IPS-NIHi7 (cell line): Measurements from ENCODE around the gene STON2.
"Not testable (repeated sequence)": the region's sequence is repeated elsewhere in the genome, so short reads cannot be mapped to it uniquely, and the experiment has no call there.

Experiments used
- DNase-seq: peaks from one replicate; pipeline ENCODE4 v3.0.0; 2012; ENCODE audit warnings: mixed read lengths; ENCODE audit errors: extremely low spot score

The STON2 gene

DNA sequence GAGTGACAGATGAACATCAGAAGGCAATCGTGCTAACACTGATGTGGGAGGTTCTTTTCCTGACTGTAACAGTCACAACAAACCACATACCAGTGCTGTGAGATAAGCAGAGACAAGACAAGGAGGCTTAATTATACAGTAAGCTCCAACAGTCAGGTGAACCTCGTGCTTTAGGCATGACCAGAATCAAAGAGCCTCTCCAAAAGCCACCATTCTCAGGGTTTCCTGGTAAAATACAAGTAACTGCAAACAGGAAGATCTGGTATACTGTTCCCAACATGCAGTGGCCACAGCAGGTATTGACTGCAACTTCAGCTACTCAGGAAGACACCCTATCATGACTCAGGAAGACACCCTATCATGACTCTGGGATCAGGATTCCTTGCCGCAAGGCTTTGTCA lies 132.1 kb downstream of the STON2 start:
- DNase-seq: peak; percentile 30

- DNase-seq: no peak
Measured at GRCh38 chr14:81265636-81266169, 134.4 kb downstream of the STON2 start.

DNA sequence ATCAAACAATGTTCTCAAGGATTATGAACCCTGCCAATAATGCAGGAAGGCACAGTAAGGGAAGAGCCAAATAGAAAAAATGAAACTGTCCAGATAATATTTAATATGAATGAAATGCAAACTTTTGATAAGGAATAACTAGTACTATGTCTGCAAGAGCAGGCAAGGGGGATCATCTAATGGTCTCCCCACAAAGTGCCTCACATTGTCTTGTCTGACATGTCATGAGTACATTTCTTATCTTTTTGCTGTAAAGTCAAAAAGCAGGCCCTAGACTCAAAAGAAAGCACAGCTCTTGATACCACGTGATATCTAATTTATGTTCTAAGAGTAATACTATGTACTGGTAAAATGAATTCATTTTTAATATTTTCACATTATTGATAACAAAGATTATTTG lies 135.5 kb downstream of the STON2 start:
- no peak for DNase-seq

- no peak for DNase-seq
Measured at GRCh38 chr14:81263777-81264410, 136.2 kb downstream of the STON2 start.

GRCh38 chr14:81261176-81261575 lies 138.9 kb downstream of the STON2 start:
- no peak for DNase-seq

DNA sequence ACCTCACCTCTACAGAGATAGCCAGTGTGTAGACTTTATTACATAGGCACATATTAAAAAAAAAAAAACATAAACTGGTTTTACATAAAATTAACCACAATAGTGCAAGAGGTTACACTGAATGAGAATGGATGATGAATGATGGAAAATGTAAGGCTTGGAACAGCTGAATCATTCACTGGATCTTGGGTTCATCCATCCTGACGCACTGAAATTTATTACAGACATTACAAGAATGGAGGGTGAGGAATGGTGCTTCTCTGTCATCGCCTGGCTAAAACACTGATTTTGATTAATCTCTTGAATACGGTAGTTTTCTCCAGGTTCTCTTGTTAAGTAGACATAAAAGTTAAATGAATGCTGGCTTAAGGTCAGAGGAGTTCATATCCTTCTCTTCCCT lies 139.4 kb downstream of the STON2 start:
- DNase-seq: no peak

DNA sequence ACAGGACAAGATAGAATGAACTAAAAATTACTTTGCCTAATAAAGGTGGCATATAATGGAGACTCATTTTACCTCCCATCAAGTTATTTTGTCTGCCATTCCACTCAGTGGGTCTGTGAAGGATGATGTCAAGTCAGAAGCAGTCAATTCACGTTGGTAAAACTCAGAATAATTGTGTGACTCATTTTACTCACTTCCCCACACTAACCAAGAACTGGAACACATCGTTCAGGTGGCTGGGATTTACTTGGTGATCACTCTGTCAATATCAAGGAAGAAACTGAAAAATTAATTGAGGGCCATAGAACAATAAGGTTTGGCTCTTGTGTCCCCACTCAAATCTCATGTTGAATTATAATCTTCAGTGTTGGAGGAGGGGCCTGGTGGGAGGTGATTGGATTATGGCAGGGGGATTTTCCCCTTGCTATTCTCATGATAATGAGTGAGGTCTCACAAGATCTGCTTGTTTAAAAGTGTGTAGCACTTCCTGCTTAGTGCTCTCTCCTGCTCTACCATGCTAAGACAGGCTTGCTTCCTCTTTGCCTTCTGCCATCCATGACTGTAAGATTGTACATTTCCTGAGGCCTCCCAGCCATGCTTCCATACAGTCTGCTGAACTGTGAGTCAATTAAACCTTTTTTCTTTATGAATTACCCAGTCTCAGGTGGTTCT lies 143.7 kb downstream of the STON2 start:
- no peak for DNase-seq

GRCh38 chr14:81252278-81252677 lies 147.8 kb downstream of the STON2 start:
- DNase-seq: no peak

DNA sequence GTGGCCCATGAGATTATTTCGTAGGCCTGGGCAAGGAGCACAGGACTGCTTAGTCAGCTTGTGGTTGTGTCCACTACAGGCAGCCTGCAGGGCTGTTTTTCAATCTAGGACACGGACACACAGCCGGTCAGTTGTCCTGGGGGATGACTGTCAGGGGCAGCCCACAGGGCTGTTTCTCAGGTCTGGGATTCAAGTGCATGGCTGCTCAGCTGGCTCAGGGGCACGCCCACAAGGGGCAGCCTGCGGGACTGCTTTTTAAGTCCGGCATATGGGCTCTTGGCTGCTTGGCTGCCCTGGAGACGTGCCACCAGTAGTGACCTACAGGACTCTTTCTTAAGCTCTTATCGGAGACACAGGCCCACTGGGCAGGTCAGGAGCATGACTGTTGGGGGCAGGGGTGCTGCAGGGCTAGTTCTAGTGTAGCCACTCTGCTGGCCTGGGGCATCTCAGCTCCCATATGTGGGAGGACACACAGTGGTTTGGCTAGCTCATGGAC lies 152.8 kb downstream of the STON2 start:
- DNase-seq: no peak

- no peak for DNase-seq
Measured at GRCh38 chr14:81246461-81247270, 153.5 kb downstream of the STON2 start.

DNA sequence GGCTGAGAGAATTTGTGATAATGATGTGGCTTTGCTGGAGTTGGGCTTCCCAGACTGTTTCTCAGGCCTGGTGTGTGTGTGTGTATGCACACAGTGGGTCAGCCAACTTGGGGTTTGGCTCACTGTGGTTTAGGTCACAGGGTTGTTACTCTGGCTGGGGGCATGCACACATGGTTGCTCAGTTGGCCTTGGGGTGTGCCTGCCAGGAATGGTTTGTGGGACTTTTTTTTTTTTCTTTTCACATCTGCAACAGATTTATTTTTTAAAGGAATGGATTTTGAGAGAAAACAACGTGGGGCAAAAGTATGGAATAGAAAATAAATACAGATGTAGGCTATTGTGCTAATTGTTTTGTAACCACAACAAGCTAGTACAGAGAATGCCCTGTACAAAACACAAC lies 154.4 kb downstream of the STON2 start:
- DNase-seq: no peak

- DNase-seq: not testable (repeated sequence)
Measured at GRCh38 chr14:81244431-81244830, 155.7 kb downstream of the STON2 start.

DNA sequence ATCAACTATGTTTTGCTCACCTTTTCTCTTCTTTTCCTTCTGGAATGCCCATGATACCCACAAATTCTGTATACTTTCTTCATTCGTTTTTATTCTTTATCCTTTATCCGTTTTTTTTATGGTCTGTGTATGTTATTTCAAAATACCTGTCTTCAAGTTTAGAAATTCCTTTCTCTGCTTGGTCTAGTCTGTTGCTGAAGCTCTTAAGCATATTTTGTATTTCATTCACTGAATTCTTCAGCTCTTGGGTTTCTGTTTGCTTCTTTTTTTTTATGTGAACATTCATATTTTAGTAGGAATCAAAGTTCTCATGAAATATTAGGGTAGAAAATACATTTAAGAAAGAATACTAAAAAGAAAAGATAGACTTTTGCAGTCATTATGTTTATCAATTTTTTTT lies 156.6 kb downstream of the STON2 start:
- no peak for DNase-seq

DNA sequence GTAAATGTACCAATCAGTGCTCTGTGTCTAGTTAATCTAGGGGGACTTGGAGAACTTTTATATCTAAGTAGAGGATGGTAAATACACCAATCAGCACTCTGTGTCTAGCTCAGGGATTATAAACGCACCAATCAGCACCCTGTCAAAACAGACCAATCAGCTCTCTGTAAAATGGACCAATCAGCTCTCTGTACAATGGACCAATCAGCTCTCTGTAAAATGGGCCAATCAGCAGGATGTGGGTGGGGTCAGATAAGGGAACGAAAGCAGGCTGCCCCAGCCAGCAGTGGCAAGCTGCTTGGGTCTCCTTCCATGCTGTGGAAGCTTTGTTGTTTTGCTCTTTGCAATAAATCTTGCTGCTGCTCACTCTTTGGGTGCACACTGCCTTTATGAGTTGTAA lies 163.3 kb downstream of the STON2 start:
- DNase-seq: not testable (repeated sequence)

DNA sequence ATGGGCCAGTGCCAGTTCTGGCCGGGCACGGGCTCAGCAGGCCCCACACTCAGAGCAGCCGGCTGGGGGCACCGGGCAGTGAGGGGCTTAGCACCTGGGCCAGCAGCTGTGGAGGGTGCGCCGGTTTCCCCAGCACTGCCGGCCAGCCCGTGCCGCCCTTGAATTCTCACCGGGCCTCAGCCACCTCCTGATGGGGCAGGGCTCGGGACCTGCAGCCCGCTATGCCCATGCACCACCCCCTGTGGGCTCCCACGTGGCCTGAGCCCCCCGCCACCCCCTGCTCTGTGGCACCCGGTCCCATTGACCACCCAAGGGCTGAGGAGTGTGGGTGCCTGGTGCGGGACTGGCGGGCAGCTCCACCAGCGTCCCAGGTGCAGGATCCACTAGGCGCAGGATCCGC lies 164.0 kb downstream of the STON2 start:
- DNase-seq: no peak

- no peak for DNase-seq
Measured at GRCh38 chr14:81235096-81235495, 165.0 kb downstream of the STON2 start.

DNA sequence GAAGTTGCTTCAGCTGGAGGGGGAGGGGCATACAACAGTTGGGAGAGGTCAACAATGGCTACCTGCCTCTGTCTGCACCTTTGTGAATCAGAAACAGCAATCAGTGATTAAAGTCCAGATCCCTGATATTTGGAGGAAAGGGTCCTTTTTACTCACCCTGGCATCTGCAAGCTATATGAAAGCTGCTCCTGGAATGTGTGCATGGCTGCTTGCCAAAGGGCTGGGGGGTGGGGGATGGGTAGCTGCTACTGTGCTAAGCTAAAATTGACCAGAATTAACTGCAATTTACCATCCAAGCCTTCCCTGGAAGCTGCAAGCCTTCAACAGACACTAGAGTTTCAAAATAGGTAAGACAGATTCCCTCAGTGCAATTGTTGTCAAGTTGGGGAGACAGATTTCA lies 165.8 kb downstream of the STON2 start:
- DNase-seq: no peak

DNA sequence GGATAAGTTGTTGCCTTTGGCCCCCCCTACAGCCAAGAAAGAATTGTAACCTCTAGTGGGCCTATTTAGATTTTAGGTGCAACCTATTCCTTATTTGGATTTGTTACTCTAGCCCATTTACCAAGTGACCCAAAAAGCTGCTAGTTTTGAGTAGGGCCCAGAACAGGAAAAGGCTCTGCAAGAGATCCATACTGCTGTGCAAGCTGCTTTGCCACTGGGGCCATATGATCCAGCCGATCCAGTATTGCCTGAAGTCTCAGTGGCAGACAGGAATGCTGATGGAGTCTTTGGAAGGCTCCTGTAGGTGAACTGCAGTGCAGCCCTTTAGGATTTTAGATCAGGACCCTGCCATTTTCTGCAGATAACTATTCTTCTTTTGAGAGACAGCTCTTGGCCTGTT lies 166.5 kb downstream of the STON2 start:
- DNase-seq: no peak

GRCh38 chr14:81231540-81231939 lies 168.6 kb downstream of the STON2 start:
- no peak for DNase-seq

DNA sequence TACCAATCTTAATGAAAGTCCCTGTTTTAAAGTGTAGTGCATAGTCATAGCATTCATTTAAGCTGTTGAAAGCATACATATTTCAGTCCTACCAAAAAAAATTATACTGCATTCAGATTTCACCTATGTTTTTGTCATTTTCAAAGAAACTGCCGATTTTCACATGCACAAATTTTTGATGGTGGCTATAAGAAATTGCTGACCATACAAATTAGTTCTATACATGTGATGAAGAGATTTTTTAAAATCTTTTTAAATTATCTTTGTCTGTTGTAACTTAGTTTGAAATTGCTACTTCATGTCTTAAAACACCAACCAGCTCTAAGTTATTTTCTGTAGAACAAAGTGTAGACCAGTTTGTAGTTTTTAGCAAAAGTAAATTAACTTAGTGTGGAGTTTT lies 175.9 kb downstream of the STON2 start:
- DNase-seq: no peak

DNA sequence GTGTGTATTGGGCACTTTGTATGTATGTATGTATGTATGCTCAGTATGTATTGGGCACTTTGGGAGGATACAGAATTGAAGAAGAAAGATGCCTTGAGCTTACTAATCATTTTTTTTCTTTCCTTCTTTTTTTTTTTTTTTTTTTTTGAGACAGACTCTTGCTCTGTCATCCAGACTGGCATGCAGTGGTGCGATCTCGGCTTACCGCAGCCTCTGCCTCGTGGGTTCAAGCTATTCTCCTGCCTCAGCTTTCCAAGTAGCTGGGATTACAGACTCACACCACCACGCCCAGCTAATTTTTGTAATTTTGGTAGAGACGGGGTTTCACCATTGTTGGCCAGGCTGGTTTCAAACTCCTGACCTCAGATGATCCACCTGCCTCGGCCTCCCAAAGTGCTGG lies 176.3 kb downstream of the STON2 start:
- DNase-seq: not testable (repeated sequence)

- DNase-seq: no peak
Measured at GRCh38 chr14:81222691-81223090, 177.4 kb downstream of the STON2 start.
